GM21576 (cell line): ENCODE results near the gene DNPH1.

ENCODE experiments used
- ATAC-seq: cut with Tn5 transposase; IDR thresholded peaks from one replicate; pipeline ENCODE4 v1.9.1; 2021; ENCODE audit warnings: mild to moderate bottlenecking, moderate library complexity; ENCODE audit not compliant: unreplicated experiment

The DNPH1 gene

GRCh38 chr6:43247114-43247999, 18.1 kb upstream of the DNPH1 start:
- ATAC-seq: peak; percentile 84

GRCh38 chr6:43246301-43247113, 17.2 kb upstream of the DNPH1 start:
- ATAC-seq: peak; percentile 27

DNA sequence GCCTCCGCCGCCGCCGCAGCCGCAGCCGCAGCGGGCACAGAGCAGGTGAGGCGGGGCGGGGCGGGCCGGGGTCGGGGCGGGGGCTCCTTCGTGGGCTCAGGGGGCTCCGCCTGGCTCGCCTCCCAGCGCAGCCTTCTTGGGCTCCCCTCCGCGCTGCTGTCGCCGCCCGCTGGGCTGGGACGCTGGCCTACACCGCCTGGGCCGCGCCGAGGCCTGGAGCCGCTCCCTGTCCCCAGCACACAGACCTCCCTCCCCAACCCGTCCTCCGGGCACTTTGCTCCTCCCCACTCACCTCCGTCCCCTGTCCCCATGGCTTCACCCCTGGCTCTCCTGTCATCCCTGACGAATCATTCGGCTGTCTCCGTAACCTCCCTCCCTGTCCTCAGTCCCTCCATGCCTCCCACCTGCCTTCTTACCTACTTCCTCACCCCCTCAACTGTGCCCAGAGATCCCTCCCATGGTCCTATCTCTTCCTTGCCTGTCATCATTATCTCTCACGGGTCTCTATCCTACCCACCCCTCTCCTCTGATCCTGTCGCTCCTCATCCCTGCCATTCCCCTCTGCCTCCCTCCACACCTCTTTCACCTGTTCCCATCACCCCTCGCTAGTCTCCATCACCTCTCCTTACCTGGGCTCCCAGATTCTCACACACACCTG, 14.5 kb upstream of the DNPH1 start:
- no peak for ATAC-seq

DNA sequence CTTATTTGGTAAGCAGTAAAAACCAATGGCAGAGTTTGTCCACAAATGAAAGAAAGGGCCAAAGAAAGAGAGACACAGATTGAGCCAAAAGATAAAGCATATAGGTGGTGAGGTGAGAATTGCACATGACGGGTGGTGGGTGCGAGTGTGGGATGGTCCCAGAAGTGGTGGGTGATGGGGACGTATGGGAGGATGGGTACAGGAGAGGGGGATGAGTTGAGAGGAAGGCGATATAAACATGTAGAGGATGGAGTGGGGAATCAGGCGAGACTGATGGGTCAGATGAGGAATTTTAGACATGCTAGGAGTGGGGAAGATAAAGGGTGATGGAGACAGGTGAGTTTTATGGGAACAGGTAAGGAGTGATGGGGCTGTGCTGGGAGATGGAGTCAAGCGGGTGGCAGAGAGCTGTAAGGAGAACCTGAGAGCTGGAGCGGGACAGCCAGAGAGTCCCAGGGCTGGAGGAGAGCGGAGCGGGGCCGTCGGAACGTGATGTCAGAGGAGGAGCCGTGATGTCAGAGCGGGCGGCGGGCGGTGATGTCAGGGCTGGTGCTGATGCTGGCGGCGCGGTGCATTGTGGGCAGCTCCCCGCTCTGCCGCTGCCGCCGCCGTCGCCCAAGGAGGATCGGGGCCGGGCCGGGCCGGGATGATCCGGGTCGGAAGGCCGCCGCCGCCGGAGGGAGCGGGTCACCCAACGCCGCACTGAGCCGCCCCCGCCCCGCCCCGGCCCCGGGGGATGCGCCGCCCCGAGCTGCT, 13.8 kb upstream of the DNPH1 start, which contains the start of gene TTBK1:
TSS of gene TTBK1 (plus strand) at position 574 of the 756 bp plus-strand sequence. CDS start 3,180 bp downstream, outside the sequence.
- no peak for ATAC-seq

GRCh38 chr6:43241446-43241845, 12.2 kb upstream of the DNPH1 start:
- no peak for ATAC-seq

DNA sequence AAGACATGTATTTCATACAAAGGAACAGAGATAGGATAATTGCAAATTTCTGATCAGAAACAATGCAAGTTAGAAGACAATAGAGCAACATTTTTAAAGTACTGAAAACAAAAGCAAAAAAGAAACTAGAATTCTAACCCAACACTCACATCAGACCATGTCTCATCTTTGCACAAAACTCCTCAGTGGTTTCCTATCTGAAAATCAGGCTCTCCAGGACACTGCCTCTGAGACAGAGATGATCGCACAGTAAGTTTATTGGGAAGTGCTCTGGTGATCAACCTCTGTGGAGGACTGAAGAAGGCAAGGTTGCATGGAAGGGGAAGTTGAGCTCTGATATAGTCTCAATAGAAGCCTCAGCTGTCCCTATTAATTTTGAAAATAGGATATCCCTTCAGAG, 11.7 kb upstream of the DNPH1 start:
- ATAC-seq: no peak

- ATAC-seq: no peak
Observed at GRCh38 chr6:43239054-43239453, 9.8 kb upstream of the DNPH1 start.

GRCh38 chr6:43235841-43236240, 6.6 kb upstream of the DNPH1 start:
- ATAC-seq: no peak

GRCh38 chr6:43231735-43232450, 2.6 kb upstream of the DNPH1 start:
- no peak for ATAC-seq

DNA sequence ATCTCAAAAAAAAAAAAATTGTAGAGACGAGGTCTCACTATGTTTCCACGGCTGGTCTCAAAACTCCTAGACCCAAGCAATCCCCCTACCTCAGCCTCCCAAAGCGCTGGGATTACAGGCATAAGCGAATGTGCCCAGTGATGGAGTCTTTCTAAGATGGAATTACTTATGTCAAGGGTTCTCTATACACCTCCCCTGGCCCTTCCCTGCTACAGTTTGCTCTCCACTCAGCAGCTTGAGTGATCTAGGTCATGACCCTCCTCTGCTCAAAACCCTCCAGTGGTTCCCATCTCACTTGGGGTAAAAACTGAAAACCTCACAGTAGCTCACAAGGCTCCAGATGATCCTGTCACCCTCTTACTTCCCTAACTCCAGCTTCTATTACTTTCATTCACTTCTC, 1.8 kb upstream of the DNPH1 start:
- no peak for ATAC-seq

DNA sequence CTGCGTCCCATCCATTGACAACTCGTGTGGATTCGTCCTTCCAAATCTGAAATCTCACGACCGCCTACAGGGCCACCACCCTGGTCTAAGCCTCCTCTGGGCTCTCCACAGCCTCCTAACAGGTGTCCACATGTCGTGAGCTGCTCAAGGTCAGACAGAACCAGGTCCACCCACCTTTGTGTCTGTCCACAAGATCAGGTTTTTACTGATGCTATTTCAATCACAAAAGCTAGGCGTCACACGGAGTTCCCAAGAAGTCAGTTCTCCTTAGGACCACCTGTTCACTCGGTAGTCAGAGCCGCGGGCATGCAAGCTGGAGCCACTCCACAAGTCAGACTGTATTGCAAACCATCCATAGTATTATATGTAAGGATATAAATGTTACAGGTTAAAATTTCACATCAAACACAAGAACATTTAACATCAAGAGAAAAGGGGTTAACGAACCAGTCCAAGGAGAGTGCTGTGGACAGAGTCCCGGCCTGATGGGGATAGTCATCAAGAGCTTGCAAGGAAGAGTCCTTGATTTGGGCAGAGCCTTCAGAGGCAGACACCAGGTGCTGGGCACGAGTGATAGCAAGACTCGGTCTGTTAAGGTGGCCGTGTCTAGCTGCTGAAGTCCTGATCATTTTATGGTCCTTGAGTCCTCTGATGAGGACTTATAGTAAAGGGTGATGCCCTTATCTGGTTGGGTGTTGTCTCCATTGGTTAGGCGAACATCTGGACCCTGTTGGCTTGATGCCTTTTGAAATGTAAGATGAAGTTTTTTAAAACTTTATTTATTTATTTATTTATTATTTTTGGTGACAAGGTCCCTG, 731 bp upstream of the DNPH1 start:
- no peak for ATAC-seq

- ATAC-seq: no peak
Observed at GRCh38 chr6:43226192-43226851, 3.0 kb downstream of the DNPH1 start.

DNA sequence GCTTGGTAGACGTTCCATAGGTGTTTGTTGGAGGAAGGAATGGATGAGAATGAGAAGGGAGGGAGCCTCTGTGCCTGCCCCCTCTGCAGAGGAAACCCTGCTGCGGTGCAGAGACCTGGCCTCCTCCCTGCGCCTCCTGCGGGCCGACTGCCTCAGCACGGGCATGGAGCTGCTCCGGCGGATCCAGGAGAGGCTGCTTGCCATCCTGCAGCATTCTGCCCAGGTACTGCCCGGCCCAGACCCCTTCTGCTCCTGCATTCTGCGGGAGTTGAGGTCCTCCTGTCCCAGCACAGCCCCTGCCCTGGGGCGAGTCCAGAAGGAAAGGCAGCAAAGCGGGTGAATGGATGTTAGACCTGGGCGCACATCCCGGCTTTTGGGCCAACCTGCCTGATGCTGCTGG, 6.1 kb downstream of the DNPH1 start:
- no peak for ATAC-seq

DNA sequence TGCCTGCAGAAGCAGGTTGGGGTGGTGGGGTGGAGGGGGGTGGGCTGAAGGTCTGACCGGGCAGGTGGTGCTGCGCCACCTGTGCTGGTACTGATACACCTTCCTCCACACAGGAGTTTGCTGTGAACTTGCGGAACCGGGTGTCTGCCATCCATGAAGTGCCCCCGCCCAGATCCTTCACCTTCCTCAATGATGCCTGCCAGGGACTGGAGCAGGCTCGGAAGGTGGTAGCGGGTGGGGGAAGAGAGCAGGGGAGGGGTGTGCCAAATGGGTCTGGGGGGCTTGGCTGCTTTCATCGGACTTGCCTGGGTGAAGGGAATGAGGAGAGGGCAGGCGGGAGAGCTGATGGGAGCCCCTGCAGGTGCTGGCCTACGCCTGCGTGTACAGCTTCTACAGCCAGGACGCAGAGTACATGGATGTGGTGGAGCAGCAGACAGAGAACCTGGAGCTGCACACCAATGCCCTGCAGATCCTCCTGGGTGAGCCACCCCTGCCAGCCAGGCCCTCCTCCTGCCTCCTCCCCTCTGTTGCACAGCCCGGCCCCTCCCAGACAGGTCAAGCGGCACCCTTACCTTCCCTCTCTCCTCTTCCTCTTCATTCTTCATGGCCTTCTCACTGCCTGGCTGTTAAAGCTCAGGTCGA, 6.7 kb downstream of the DNPH1 start:
- no peak for ATAC-seq

DNA sequence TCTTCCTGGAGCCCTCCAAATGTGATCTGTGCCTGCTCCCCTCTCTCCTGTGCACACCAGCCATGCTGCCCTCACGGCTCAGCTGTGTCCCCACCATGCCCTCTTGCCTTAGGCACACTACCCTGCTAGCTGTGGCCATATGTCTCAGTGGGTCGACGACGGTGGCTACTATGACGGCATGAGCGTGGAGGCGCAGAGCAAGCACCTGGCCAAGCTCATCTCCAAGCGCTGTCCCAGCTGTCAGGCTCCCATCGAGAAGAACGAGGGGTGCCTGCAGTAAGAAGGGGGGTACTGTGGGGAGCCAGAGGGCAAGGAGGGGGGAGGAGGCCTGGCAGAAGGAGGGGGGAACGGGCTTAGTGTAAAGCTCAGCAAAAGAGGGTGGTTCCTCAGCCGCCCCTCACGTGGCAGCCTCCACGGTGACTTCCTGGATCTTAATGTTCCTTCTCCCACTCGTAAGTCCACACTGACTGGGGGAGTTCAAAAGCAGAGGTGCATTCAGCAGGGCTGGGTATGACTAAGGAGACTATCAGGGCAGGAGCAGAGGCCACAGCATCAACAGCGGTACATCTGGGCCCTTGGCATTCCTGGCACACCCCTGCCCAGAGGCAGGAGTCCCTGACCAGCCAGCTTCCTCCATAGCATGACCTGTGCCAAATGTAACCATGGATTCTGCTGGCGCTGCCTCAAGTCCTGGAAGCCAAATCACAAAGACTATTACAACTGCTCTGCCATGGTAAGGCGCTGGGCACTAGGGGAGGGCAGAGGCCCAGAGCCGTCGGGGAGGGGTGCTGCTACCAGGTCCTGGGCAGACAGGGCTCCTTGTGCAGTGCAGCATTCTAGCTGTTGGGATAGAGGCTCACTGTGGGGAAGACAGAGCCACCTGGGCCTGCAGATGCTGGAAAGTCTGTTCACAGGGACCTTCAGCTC, 8.0 kb downstream of the DNPH1 start:
- ATAC-seq: no peak

GRCh38 chr6:43220439-43220951, 8.8 kb downstream of the DNPH1 start:
- no peak for ATAC-seq

DNA sequence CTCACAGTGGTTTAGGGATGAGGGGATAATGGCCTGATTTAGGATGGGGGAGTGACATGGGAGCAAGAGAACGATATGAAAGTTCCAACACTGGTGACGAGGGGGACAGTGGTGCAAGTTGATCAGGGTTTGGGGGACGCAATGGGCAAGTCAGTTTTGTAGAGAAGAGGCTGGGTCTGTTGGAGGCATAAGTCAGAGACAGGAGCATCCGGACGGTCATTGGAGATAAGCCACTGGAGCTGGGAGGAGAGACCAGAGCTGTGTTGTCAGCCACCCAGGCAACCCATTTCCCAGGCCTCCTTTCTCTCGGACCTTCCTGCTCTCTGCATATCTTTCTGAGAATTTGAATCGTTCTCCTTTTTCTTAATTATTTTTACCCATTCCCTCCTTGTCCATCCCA, 9.5 kb downstream of the DNPH1 start:
- ATAC-seq: no peak
